ENCODE measurements around the gene NTN5. TPM values are rescaled to one million over a fixed set of nuclear protein-coding genes. Genes with fewer than 3 reads are reported as not detected.

Gene NTN5
- total RNA-seq, 1 experiment from 2014 or later: not detected

- H3K27ac ChIP-seq (ENCODE audit: low read depth, low read length, poor library complexity, severe bottlenecking): no peak overlapping the region
- intact Hi-C loops (cut with micrococcal nuclease; ENCODE audit: unreplicated experiment): no loop called here
- ChIA-PET CTCF (interaction anchor here (0.7 kb wide), 2 partner anchors 65 to 90 kb away, joined by 3 read pairs; no protein-coding TSS in a partner anchor), POLR2A (ENCODE audit: low non-redundant PET) (no interaction called here)
- no peak for TF ChIP-seq CTCF (conservative IDR thresholded peaks at IDR 0.05; ENCODE audit: low read depth, low read length)
- no peak for TF ChIP-seq EZH2 (IDR thresholded peaks at IDR 0.05; ENCODE audit: borderline replicate concordance, low read depth, low read length, poor library complexity, severe bottlenecking)
- H3K36me3 ChIP-seq (ENCODE audit: insufficient read depth, low read length, poor library complexity, severe bottlenecking): no peaks in the 10 kb centered on the region
- H3K9me3 ChIP-seq (ENCODE audit: low read depth, low read length, poor library complexity, severe bottlenecking): no peaks in the 10 kb centered on the region
- DNase-seq (ENCODE audit: low spot score): no peak
- no TSS peak for BruUV-seq (replicated peaks)
- no peak overlapping the region for H3K4me3 ChIP-seq (ENCODE audit: low read depth, low read length, poor library complexity, severe bottlenecking)
- H3K27me3 ChIP-seq (replicated peaks; ENCODE audit: insufficient read depth, low read depth, low read length, poor library complexity): no peaks in the 10 kb centered on the region
- H3K4me1 ChIP-seq (ENCODE audit: insufficient read depth, low read length, poor library complexity, severe bottlenecking): peaks cover 4% of the 10 kb centered on the region
Measured at GRCh38 chr19:48674216-48674809, 1.5 kb upstream of the NTN5 start.

GRCh38 chr19:48673436-48674100 is 751 bp upstream of the NTN5 start:
- Histone ChIP-seq H3K27ac (ENCODE audit: low read depth, low read length, poor library complexity, severe bottlenecking) (no peak overlapping the region), H3K4me3 (ENCODE audit: low read depth, low read length, poor library complexity, severe bottlenecking) (no peak overlapping the region), H3K4me1 (ENCODE audit: insufficient read depth, low read length, poor library complexity, severe bottlenecking) (peaks cover 4% of the 10 kb centered on the region), H3K27me3 (replicated peaks; ENCODE audit: insufficient read depth, low read depth, low read length, poor library complexity) (no peaks in the 10 kb centered on the region), H3K9me3 (ENCODE audit: low read depth, low read length, poor library complexity, severe bottlenecking) (no peaks in the 10 kb centered on the region), H3K36me3 (ENCODE audit: insufficient read depth, low read length, poor library complexity, severe bottlenecking) (no peaks in the 10 kb centered on the region)
- intact Hi-C loops (cut with micrococcal nuclease; ENCODE audit: unreplicated experiment): no loop called here
- DNase-seq (ENCODE audit: low spot score): no peak
- ChIA-PET POLR2A (ENCODE audit: low non-redundant PET) (no interaction called here), CTCF (interaction anchor here (0.5 to 0.7 kb wide), 3 partner anchors 66 to 167 kb away, joined by 3 to 5 read pairs (median 3); no protein-coding TSS in a partner anchor)
- TF ChIP-seq EZH2 (IDR thresholded peaks at IDR 0.05; ENCODE audit: borderline replicate concordance, low read depth, low read length, poor library complexity, severe bottlenecking): no peak
- no peak for TF ChIP-seq CTCF (conservative IDR thresholded peaks at IDR 0.05; ENCODE audit: low read depth, low read length)
- no TSS peak for BruUV-seq (replicated peaks)

GRCh38 chr19:48671446-48671995 is 1.3 kb downstream of the NTN5 start:
- ChIA-PET CTCF (no interaction called here), POLR2A (ENCODE audit: low non-redundant PET) (no interaction called here)
- intact Hi-C loops (cut with micrococcal nuclease; ENCODE audit: unreplicated experiment): no loop called here
- no peak overlapping the region for H3K4me3 ChIP-seq (ENCODE audit: low read depth, low read length, poor library complexity, severe bottlenecking)
- H3K4me1 ChIP-seq (ENCODE audit: insufficient read depth, low read length, poor library complexity, severe bottlenecking): peaks cover 4% of the 10 kb centered on the region
- no peak overlapping the region for H3K27ac ChIP-seq (ENCODE audit: low read depth, low read length, poor library complexity, severe bottlenecking)
- no peaks in the 10 kb centered on the region for H3K9me3 ChIP-seq (ENCODE audit: low read depth, low read length, poor library complexity, severe bottlenecking)
- no peaks in the 10 kb centered on the region for H3K27me3 ChIP-seq (replicated peaks; ENCODE audit: insufficient read depth, low read depth, low read length, poor library complexity)
- BruUV-seq (replicated peaks): no TSS peak
- DNase-seq (ENCODE audit: low spot score): no peak
- H3K36me3 ChIP-seq (ENCODE audit: insufficient read depth, low read length, poor library complexity, severe bottlenecking): no peaks in the 10 kb centered on the region
- no peak for TF ChIP-seq CTCF (conservative IDR thresholded peaks at IDR 0.05; ENCODE audit: low read depth, low read length)
- TF ChIP-seq EZH2 (IDR thresholded peaks at IDR 0.05; ENCODE audit: borderline replicate concordance, low read depth, low read length, poor library complexity, severe bottlenecking): no peak
